Ovary (tissue), 3 donors: ENCODE data around the gene NLRP10.

Source experiments
- POLR2A ChIP-seq: fragments of 450-650 bp; IDR thresholded peaks from one replicate; pipeline ENCODE4 v1.6.1; 2017; ENCODE audit warnings: antibody characterized with exemption, mild to moderate bottlenecking, moderate library complexity
- TF ChIP-seq, protein P1 (sequence below), 3 donors: fragments of 450-650 bp in 2 of 3; fragments of 200-600 bp in 1 of 3; IDR thresholded peaks; one replicate each; pipeline versions ENCODE4 v1.5.1 to v1.8.0; 2016 to 2022; ENCODE audit warnings: antibody characterized with exemption in 3 of 3, mild to moderate bottlenecking in 1 of 3
- donor health status: DM: no; HTN: no; CAD: no.

DNA sequence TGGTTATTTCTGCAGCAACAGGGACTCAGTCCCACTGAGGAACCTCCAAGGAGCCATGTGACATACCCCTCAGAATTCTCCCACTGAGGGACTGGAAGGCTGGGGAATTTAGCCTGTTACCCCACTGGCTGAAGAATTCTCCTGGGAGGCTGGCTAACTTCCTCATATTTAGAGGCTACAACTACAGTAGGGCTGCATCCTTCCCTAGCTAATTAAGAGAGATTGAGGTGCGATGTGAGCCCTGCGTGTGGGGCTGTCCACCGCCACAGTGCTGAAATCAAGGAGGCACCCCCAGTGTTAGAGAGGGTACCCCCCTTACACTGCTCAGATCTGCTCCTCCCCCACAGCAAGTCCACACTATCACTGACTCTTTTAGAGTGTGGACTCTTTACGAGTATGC, 43.0 kb upstream of the NLRP10 start:
- TF ChIP-seq POLR2A, result no peak
- TF ChIP-seq, protein P1, sequence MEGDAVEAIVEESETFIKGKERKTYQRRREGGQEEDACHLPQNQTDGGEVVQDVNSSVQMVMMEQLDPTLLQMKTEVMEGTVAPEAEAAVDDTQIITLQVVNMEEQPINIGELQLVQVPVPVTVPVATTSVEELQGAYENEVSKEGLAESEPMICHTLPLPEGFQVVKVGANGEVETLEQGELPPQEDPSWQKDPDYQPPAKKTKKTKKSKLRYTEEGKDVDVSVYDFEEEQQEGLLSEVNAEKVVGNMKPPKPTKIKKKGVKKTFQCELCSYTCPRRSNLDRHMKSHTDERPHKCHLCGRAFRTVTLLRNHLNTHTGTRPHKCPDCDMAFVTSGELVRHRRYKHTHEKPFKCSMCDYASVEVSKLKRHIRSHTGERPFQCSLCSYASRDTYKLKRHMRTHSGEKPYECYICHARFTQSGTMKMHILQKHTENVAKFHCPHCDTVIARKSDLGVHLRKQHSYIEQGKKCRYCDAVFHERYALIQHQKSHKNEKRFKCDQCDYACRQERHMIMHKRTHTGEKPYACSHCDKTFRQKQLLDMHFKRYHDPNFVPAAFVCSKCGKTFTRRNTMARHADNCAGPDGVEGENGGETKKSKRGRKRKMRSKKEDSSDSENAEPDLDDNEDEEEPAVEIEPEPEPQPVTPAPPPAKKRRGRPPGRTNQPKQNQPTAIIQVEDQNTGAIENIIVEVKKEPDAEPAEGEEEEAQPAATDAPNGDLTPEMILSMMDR (IDR thresholded peaks at IDR 0.05), result no peak
